ENCODE data around the gene TDRD9. TPM values are rescaled to one million over a fixed set of nuclear protein-coding genes. Genes with fewer than 3 reads are reported as not detected.

Gene TDRD9
- total and polyA plus RNA-seq, 8 donors: 0.67 to 28.6 (median 2.5) TPM

DNA sequence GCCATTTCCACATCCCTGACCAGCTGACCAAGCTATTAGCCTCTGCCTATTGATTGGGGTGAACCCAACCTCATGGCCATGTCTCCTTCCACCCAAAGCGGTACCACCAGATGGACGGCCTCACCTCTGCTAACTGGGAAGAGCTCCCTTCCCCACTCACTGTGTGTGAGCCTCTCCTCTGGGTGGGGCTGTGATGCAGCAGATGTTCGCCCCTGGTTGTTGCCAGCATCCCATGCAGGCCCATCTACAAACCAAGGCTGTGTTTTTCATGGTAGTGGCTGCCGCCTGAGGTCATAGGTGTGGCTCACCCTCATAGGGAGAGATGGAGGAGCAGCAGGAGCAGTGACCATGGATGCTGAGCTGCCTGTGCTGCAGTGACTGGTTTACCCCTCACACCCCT is 61.7 kb downstream of the TDRD9 start:
- FAIRE-seq: no peak
- WGBS, 2 donors: 87 to 89% methylated on average over 4 of the region's 4 CpGs
- intact Hi-C loops (cut with DNase I): no loop called here

DNA sequence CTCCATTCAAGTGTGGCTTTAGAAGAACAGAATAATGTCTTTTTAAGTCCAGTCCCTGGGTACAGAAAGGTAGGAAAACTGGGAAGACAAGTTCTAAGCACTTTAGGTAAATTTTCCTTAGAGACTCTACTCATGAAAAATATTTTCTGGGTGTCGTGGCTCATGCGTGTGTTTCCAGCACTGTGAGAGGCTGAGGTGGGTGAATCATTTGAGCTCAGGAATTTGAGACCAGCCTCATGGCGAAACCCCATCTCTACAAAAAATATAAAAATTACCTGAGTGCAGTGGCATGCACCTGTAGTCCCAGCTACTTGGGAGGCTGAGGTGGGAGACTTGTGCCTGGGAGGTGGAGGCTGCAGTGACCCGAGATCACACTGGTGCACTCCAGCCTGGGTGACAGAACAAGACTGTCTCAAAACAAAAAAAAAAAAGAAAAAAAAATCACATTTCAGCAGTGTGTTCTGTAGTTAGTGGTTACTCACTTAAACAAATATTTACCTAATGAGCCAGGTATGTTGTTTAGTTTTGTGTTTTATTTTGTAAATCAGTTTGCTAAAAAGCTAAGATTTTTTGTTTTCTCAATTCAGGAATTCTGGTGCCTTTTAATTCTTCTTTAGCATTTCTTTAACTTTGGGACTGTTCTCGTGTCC is 66.4 kb downstream of the TDRD9 start:
- no peak overlapping the region for H3K27ac ChIP-seq
- no peak for FAIRE-seq

More for the DNA sequence above, 61.7 kb downstream of the TDRD9 start:
- Histone ChIP-seq H3K9me3 (no peaks in the 10 kb centered on the region), H3K27ac (no peak overlapping the region), H3K4me1 (no peaks in the 10 kb centered on the region), H3K4me3 (no peak overlapping the region), H3K36me3 (no peaks in the 10 kb centered on the region), H3K27me3 (no peaks in the 10 kb centered on the region)
- no peak for TF ChIP-seq CTCF (IDR thresholded peaks at IDR 0.05)
- ATAC-seq (no peak), DNase-seq (no peak)

GRCh38 chr14:103995876-103996275 is 67.6 kb downstream of the TDRD9 start:
- no peak overlapping the region for H3K4me3 ChIP-seq
- no peaks in the 10 kb centered on the region for H3K9me3 ChIP-seq
- no peaks in the 10 kb centered on the region for H3K27me3 ChIP-seq
- FAIRE-seq: no peak
- DNase-seq: no peak
- intact Hi-C loops (cut with DNase I): no loop called here
- no peak for ATAC-seq
- TF ChIP-seq CTCF (IDR thresholded peaks at IDR 0.05): no peak
- no peak overlapping the region for H3K27ac ChIP-seq
- H3K4me1 ChIP-seq: no peaks in the 10 kb centered on the region
- WGBS, 2 donors: 67 to 82% methylated on average over 5 of the region's 5 CpGs
- H3K36me3 ChIP-seq: no peaks in the 10 kb centered on the region

More for the DNA sequence above, 66.4 kb downstream of the TDRD9 start:
- DNase-seq: no peak
- TF ChIP-seq CTCF (IDR thresholded peaks at IDR 0.05): no peak
- Histone ChIP-seq H3K4me1 (no peaks in the 10 kb centered on the region), H3K27me3 (no peaks in the 10 kb centered on the region), H3K9me3 (no peaks in the 10 kb centered on the region), H3K4me3 (no peak overlapping the region), H3K36me3 (no peaks in the 10 kb centered on the region)
- 58 to 62% methylated on average over 5 of the region's 5 CpGs for WGBS, 2 donors
- intact Hi-C loops (cut with DNase I): no loop called here
- no peak for ATAC-seq

GRCh38 chr14:103997391-103997790 is 69.1 kb downstream of the TDRD9 start:
- FAIRE-seq: no peak
- Histone ChIP-seq H3K4me1 (no peaks in the 10 kb centered on the region), H3K9me3 (no peaks in the 10 kb centered on the region), H3K27me3 (no peaks in the 10 kb centered on the region), H3K27ac (no peak overlapping the region), H3K4me3 (no peak overlapping the region), H3K36me3 (no peaks in the 10 kb centered on the region)
- intact Hi-C loops (cut with DNase I): no loop called here
- TF ChIP-seq CTCF (IDR thresholded peaks at IDR 0.05): no peak
- WGBS, 2 donors: 71 to 87% methylated on average over 8 of the region's 8 CpGs
- no peak for DNase-seq
- no peak for ATAC-seq

GRCh38 chr14:103998027-103998426 is 69.8 kb downstream of the TDRD9 start:
- Histone ChIP-seq H3K4me1 (no peaks in the 10 kb centered on the region), H3K4me3 (no peak overlapping the region), H3K9me3 (no peaks in the 10 kb centered on the region), H3K36me3 (no peaks in the 10 kb centered on the region), H3K27me3 (no peaks in the 10 kb centered on the region), H3K27ac (no peak overlapping the region)
- WGBS, 2 donors: 86 to 94% methylated on average over 9 to 10 of the region's 10 CpGs
- ATAC-seq (no peak), FAIRE-seq (no peak), DNase-seq (no peak)
- intact Hi-C loops (cut with DNase I): no loop called here
- no peak for TF ChIP-seq CTCF (IDR thresholded peaks at IDR 0.05)
